Ectodermal cell (in vitro differentiated cells): ENCODE data around the gene TECR.

Source experiments
- H3K27ac ChIP-seq: 2 replicates; pipeline ENCODE4 v1.7.0; 2013; ENCODE audit warnings: mild to moderate bottlenecking, low read depth, low read length; ENCODE audit not compliant: insufficient read depth, poor library complexity, severe bottlenecking
- H3K27me3 ChIP-seq: 2 replicates; pipeline ENCODE4 v1.7.0; 2013; ENCODE audit warnings: mild to moderate bottlenecking, low read length; ENCODE audit not compliant: insufficient read depth, control insufficient read depth, poor library complexity, severe bottlenecking
- H3K36me3 ChIP-seq: one replicate; pipeline ENCODE4 v1.7.0; 2013; ENCODE audit warnings: low read length; ENCODE audit not compliant: control insufficient read depth, insufficient read depth
- H3K4me1 ChIP-seq: one replicate; pipeline ENCODE4 v1.7.0; 2013; ENCODE audit warnings: low read length; ENCODE audit not compliant: control insufficient read depth, insufficient read depth
- H3K4me3 ChIP-seq: 2 replicates; pipeline ENCODE4 v1.7.0; 2013; ENCODE audit warnings: low read depth, low read length, control low read depth; ENCODE audit not compliant: insufficient read depth
- H3K9me3 ChIP-seq: 2 replicates; pipeline ENCODE4 v1.7.0; 2013; ENCODE audit warnings: mild to moderate bottlenecking, low read length, moderate library complexity; ENCODE audit not compliant: control insufficient read depth
- WGBS, 2 experiments: methylation state at CpG; one replicate each; pipeline ENCODE4 v1.1.7; 2013; ENCODE audit warnings: missing lambda C conversion rate in 2 of 2; 5-methylcytosine and 5-hydroxymethylcytosine counted together

Gene TECR

DNA sequence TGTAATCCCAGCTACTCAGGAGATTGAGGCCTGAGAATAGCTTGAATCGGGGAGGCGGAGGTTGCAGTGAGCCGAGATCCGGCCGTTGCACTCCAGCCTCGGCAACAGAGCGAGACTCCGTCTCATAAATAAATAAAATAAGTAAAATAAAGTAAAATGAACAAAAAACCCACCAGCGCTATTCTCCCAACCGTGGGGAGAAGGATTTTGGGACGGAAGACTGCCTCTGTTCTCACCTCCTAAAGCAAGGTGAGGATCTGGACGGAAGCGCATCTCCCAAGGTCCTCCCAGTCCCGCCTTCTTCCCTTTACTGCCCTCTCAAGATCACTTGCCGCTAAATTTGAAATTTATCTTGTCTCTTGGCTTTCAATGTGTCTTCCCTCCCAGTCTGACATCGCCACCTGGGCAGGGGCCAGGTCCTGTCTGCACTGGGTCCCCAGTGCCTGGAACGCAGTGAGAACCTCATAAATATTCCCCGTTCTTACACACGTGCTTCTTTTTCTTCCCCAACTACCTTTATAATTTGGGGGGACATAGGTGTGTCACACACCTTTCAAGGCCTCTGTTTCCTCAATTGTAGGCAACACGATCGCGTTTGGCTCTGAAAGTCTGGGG is 10.0 kb upstream of the TECR start:
- no peaks in the 10 kb centered on the region for H3K9me3 ChIP-seq
- H3K27ac ChIP-seq = no peak overlapping the region
- H3K36me3 ChIP-seq = peaks cover 11% of the 10 kb centered on the region
- no peaks in the 10 kb centered on the region for H3K27me3 ChIP-seq
- 94 to 95% methylated on average over 19 to 20 of the region's 22 CpGs for WGBS, 2 experiments
- H3K4me1 ChIP-seq = no peaks in the 10 kb centered on the region
- H3K4me3 ChIP-seq = no peak overlapping the region

DNA sequence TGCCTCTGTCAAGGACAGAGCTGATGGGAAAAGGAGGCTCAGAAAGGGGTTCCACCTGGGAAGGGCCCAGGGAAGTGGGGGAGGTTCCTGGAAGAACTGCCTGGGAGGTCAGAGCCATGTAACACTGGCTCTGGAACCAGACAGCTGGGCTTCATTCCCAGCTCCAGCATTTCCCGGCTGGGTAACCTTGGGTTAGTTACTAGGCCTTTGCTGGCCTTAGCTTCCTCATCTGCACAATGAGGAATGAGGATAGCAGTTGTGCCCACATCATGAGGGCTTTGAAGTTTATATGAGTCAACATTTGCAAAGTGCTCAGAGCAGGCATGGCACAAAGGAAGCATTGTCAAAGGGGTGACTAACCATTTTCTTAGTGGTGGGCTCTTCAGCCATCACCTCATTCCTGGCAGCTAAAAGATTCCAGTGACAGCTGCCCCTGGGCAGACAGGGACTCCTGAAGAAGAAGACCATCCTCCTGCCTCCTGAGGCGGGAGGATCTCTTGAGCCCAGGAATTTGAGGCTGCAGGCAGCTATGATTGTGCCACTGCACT is 9.5 kb upstream of the TECR start:
- 69 to 82% methylated on average over 2 of the region's 2 CpGs for WGBS, 2 experiments
- Histone ChIP-seq H3K36me3 (peaks cover 8% of the 10 kb centered on the region), H3K27ac (no peak overlapping the region), H3K4me1 (no peaks in the 10 kb centered on the region), H3K4me3 (no peak overlapping the region), H3K27me3 (no peaks in the 10 kb centered on the region), H3K9me3 (no peaks in the 10 kb centered on the region)

DNA sequence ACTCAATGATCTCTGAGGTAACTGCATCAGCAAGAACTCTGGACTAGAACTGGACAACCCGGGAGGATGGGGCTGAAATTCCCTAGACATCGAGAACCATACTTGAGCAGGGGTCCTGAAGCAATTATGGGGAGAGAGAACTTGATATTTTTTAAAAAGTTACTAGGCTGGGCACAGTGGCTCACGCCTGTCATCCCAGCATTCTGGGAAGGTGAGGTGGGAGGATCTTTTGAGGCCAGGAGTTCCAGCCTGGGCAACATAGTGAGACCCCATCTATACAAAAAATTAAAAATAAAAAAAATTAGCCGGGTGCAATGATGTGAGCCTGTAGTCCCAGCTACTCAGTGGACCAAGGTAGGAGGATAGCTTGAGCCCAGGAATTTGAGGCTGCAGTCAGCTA is 8.9 kb upstream of the TECR start:
- Histone ChIP-seq H3K36me3 (peaks cover 2% of the 10 kb centered on the region), H3K27me3 (no peaks in the 10 kb centered on the region), H3K4me3 (no peak overlapping the region), H3K27ac (no peak overlapping the region), H3K9me3 (no peaks in the 10 kb centered on the region), H3K4me1 (no peaks in the 10 kb centered on the region)
- WGBS, 2 experiments = 91 to 93% methylated on average over 4 of the region's 4 CpGs

DNA sequence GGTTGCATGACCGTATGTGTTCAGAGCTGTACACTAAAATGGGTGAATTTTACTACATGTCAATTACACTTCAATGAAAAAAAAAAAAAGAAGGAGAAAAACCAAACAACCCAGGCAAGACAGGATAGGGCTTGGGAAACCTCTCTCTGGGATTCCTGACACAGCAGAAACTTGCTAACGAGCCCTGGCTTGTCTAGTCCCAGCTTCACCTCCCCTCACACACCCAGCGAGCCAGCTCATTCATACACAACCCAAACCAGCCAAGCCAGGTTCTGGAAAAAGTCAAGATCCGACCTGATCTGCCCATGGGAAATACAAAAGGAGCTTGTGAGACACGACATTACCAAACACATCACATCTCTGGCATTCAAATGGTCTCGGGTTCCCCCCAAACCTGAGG is 3.7 kb upstream of the TECR start:
- Histone ChIP-seq H3K4me1 (no peaks in the 10 kb centered on the region), H3K36me3 (no peaks in the 10 kb centered on the region), H3K27ac (no peak overlapping the region), H3K9me3 (no peaks in the 10 kb centered on the region), H3K27me3 (no peaks in the 10 kb centered on the region), H3K4me3 (no peak overlapping the region)
- 68 to 73% methylated on average over 5 to 6 of the region's 6 CpGs for WGBS, 2 experiments

DNA sequence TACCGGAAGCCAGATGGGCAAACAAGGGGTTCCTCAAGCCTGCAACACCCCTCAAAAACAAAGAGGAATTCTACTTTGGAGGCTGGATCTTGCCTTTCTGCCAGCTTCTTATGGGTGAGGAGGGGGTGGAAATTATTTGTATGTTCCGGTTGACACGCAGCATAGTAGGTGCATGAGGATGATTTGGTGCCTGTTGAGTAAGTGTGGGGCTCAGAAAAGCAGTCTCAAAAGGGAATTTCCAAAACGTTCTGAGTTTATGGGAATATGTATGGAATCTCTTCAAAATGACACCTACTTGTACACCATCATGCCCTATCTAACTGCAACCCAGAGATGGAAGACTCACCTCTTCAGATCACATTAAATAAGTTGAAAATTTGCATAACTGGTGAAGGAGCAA is 3.0 kb upstream of the TECR start:
- Histone ChIP-seq H3K4me3 (no peak overlapping the region), H3K27ac (no peak overlapping the region), H3K27me3 (no peaks in the 10 kb centered on the region), H3K36me3 (no peaks in the 10 kb centered on the region), H3K4me1 (no peaks in the 10 kb centered on the region), H3K9me3 (no peaks in the 10 kb centered on the region)
- WGBS, 2 experiments = 90 to 92% methylated on average over 4 of the region's 4 CpGs

DNA sequence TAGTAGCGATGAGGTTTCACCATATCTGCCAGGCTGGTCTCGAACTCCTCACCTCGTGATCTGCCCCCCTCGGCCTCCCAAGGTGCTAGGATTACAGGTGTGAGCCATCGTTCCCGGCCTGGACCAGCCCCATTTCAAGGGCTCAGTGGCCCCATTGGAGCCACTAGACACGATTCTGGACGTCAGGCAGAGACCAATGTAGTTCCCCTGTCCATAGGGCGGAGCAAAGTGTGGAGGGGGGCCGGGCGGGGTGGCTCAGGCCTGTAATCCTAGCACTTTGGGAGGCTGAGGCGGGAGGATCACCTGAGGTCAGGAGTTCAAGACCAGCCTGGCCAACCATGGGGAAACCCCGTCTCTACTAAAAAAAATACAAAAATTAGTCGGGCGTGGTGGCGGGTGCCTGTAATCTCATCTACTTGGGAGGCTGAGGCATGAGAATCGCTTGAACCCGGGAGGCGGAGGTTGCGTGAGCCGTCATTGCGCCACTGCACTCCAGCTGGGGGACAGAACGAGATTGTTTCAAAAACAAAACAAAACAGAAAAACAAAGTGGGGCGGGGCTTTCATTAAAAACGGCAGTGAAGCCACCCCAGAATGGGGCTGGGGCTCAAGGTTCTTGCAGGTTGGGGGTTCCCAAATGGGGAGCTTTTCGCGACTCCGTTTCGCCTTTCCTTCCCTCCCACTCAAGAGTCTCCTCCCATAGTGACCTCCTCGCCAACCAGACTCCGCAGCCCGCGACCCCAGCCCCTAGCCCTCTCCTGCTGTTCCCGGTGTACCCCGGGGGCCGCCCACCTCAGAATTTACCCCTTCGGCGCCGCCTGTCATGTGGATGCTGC is 758 bp upstream of the TECR start:
- no peak overlapping the region for H3K27ac ChIP-seq
- H3K9me3 ChIP-seq = no peaks in the 10 kb centered on the region
- no peaks in the 10 kb centered on the region for H3K27me3 ChIP-seq
- H3K4me3 ChIP-seq = peak overlapping the region; percentile 36
- WGBS, 2 experiments = 54 to 56% methylated on average over 39 of the region's 39 CpGs
- H3K36me3 ChIP-seq = no peaks in the 10 kb centered on the region
- no peaks in the 10 kb centered on the region for H3K4me1 ChIP-seq

DNA sequence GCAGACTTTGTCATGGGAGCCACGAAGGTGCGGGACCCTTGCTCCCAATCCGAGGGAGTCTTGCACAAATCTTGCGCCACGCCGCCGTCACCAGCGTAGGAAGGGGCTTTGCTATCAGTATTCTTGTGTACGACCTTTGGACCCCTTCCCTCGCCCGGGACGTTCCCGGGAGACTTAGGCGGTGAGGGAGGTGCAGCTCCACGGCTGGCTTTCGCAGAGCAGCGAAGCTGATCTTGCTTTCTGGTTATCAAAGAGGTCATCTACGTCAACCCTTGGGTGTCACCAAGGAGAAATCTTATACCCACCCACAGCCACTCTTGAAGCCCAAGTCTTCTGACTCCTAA is 583 bp downstream of the TECR start:
- H3K9me3 ChIP-seq = no peaks in the 10 kb centered on the region
- 1 to 2% methylated on average over 18 of the region's 18 CpGs for WGBS, 2 experiments
- peak overlapping the region; percentile 52 for H3K27ac ChIP-seq
- H3K4me1 ChIP-seq = no peaks in the 10 kb centered on the region
- H3K4me3 ChIP-seq = peak overlapping the region; percentile 88
- H3K36me3 ChIP-seq = no peaks in the 10 kb centered on the region
- H3K27me3 ChIP-seq = no peaks in the 10 kb centered on the region

DNA sequence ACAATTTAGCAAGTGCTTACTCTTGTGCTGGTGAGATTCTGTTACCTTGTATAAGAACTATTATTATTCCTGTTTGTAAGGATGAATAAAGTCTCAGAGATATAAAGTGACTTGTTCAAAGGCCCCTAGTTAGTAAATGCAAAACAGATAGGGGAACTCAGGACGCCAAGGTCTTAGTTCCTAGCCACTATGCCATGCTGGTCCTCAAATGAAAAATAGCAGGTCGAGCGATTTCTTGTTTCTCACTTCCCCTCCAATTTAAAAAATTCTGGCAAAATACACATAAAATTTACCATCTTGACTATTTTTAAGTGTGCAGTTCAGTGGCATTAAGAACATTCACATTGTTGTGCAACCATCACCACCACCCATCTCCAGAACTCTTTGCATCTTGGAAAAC is 1.1 kb downstream of the TECR start:
- no peak overlapping the region for H3K27ac ChIP-seq
- no peaks in the 10 kb centered on the region for H3K27me3 ChIP-seq
- H3K36me3 ChIP-seq = no peaks in the 10 kb centered on the region
- H3K4me3 ChIP-seq = peak overlapping the region; percentile 88
- 71 to 73% methylated on average over 3 of the region's 3 CpGs for WGBS, 2 experiments
- no peaks in the 10 kb centered on the region for H3K4me1 ChIP-seq
- no peaks in the 10 kb centered on the region for H3K9me3 ChIP-seq

DNA sequence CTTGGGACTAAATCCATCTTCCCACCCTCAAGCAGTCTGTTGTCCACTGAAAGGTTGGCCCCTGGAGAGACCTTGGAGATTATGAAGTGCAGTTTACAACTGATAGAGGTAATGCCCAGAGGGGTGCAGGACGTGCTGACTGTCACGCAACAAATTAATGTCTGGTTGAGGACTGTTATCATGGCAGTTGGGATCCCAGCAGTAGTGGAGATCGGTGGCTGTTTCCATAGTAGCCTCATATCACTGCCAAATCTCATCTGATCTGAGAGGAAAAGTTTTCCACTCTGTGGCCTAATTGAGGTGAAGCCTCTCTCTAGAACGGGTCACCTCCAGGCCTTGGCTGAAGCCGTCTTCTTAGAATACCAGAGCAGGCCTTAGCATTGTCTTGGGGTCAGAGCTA is 4.1 kb downstream of the TECR start:
- no peaks in the 10 kb centered on the region for H3K27me3 ChIP-seq
- no peak overlapping the region for H3K4me3 ChIP-seq
- H3K9me3 ChIP-seq = no peaks in the 10 kb centered on the region
- no peak overlapping the region for H3K27ac ChIP-seq
- 97 to 98% methylated on average over 5 of the region's 5 CpGs for WGBS, 2 experiments
- no peaks in the 10 kb centered on the region for H3K4me1 ChIP-seq
- H3K36me3 ChIP-seq = no peaks in the 10 kb centered on the region

DNA sequence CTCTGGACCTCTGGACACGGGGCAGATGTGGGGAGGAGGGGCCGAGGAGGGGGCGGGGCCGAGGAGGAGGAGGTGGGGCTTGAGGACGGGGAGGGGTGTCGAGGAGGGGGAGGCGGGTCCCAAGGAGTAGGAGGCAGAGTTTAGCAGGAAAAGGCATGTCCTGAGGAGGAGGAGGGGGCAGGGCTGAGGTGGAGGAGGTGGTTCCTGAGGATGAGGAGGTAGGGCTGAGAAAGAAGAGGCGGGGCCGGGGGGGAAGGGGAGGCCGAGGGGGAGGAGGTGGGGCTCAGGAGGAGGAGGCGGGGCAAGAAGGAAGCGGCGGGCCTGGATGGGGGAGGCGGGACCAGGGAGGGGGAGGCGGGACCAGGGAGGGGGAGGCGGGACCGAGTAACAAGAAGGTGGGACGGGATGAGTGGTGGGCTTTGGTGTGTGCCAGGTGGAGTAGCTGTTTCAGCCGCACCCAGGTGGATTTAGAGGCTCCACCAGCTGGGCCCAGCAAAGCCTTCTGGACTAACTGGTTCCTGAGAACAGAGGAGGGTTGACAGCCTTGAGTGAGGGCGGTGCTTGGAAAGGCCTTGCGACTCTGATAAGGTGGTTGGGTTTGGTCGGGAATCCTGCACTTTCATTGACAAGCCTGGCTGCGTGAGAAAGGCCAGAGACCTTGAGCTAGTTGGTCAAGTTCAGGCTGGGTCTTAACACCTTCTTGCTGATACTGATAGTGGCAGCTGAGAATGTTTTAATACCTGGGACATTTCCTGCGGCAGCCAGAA is 7.7 kb downstream of the TECR start:
- Histone ChIP-seq H3K36me3 (no peaks in the 10 kb centered on the region), H3K4me3 (no peak overlapping the region)

More for the DNA sequence above, 7.7 kb downstream of the TECR start:
- Histone ChIP-seq H3K9me3 (no peaks in the 10 kb centered on the region), H3K27ac (no peak overlapping the region), H3K4me1 (no peaks in the 10 kb centered on the region), H3K27me3 (no peaks in the 10 kb centered on the region)
- 18 to 20% methylated on average over 24 of the region's 24 CpGs for WGBS, 2 experiments
